GDM1 (cell line): ENCODE data around the gene CD177.
"Not testable (repeated sequence)": the region's sequence is repeated elsewhere in the genome, so short reads cannot be mapped to it uniquely, and the experiment has no call there.

Experiments
- DNase-seq: peaks from one replicate; lab custom pipeline; 2025; lab: John Stamatoyannopoulos, UW

Gene CD177

DNA sequence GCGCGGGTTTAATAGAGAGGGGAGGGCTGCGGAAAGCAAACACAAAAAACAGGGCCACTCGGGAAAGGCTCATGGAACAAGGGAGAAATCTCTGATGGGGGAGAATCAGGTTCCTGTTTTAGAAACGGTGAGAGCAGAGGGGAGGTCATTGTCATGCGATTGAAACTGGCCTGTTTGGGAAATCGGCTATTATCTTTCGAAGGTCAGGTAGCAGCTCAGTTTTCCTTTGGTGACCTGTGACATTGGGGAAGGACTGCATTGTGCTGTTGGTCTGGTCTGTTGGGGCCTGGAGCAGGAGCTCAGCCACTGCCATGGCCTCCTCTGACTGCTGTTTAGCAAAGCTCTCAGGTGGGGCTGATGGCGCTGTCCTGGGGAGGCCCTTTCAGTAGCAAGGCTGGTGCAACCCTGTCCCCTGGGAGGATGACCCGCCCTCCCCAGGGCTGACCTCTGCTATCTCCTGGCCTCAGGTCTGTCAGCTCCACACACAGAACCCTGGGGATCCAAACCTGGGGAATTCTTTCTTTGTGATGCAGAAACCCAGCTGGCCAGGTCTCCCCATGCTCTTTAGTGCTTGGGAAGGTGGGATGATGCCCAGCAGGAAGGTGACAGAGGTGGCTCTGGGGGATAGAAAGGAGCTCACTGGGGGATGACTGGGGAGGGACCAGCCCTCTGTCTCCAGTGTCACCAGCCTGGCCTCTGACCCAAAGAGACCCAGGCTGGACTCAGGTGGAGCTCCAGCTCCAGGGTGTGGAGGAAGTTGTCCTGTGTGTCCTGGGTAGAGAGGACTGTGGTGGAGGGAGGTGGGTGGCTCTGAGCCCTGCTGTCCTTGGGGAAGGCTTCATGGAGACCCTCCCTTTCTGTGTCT lies 21.2 kb upstream of the CD177 start:
- no peak for DNase-seq

DNA sequence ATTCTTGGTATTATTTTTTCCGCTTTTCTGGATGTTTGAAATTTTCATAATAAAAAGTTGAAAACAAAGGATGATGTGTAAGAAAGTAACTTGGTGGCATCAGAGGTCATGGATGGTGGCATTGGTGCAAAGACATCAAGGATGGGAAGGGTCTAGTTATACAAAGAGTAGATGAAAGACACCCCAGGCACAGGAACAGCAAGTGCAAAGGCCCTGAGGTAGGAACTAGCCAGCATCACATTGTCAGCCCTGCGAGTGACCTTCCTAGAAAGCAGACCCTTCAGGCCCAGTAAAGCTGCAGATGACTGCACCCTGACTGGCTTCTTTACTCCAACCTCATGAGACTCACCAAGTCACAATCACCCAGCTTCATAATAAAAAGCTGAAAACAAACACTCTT lies 17.0 kb upstream of the CD177 start:
- not testable (repeated sequence) for DNase-seq

DNA sequence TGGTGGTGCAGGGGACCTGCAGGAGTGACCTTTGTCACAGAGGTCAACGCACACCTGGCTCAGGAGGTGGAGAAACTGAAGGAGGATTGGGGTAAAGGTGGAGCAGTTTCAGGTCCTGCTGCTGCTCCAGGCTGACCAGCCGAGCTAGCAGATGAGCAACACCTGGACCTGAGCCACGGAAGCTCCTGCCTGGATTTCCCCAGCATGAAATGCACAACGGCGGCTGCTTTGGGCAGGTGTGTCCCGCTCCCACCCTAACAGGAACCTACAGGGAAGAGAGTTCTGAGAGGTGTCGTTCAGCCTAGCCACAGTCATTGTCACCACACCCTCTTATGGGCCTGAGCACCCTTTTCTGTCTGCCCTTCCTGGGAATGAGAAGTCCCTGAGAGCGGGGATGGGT lies 15.7 kb upstream of the CD177 start:
- DNase-seq, result no peak

DNA sequence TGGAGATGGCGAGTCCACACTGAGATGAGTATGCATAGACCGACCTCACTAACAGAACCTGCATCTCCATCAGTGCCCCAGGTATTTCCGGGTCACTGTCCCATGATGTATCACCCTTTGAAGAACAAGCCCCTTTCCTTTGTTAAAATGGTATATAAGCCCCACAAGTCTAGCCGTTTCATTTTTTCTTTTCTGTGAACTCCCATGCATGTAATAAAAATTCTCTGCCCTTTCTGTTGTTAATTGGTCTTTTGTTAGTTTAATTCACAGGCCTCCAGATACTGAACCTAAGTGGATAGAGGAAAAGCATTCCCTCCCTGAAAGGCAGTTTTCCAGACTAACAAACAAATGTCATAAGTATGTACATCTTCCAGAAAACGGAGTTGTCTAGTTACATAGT lies 15.0 kb upstream of the CD177 start:
- DNase-seq, result no peak

DNA sequence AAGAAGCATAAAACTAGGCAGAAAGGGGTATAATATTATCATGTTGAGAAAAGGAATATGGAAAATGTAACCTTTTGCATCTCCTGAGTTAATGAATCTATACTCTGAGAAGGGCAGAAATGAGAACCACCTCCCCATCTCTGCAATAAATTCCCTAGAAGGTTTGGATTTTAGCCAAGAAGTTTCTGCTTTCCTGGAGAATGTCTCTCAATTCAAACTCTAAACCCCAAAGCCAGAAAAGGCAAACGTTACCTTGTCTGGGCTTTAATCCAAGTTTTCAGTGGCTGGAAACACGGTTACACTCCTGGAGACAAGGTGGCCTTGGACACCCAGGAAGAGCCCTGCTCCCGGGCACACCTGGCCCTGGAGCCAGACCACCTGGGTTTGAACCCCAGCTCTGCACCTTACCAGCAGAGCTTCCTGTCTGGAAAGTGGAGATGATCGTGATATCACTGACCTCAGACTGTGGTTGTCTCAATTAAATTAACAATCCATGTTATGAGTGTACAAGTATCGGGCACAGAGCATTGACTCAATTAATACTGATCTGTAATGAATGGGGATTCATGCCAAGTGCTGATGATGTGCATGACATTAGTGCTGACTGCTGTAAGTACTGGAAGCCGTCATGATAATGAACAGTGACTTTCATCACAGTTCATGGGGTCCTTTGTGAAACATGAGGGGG lies 14.1 kb upstream of the CD177 start:
- DNase-seq, result not testable (repeated sequence)

DNA sequence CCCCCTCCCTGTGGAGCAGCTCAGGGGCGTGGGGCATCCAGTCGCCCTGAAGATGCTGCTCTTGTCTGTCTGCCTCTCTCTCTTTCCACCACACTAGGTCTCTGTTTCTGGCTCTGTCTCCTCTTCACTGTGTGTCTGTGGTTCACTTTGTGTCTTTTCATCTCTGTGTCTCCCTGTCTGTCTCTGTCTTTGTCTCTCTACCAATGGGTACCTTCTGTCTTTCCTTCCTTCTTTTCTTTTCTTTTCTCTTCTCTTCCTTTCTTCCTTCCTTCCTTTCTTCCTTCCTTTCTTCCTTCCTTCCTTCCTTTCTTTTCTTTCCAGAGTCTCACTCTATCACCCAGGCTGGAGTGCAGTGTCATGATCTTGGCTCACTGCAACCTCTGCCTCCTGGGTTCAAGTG lies 13.4 kb upstream of the CD177 start:
- DNase-seq, result not testable (repeated sequence)

DNA sequence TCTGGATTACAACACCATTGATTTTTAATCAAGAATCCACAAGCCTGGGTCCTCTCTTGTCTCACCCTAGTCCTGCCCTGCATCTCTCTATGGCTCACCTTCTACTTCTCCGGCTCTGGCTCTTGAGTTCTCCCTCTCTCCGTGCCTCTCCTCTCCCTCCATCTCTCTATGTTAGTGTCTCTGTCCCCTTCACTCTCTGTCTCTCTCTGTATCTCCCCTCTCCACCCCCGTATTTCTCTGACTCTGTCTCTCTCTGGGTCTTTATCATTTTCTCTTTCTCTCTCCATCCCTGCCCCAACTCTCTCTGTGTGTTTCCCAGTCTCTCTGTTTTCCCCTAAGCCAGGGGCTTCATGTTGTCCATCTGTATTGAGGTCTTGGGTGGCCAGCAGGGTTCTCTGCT lies 12.4 kb upstream of the CD177 start:
- not testable (repeated sequence) for DNase-seq

DNA sequence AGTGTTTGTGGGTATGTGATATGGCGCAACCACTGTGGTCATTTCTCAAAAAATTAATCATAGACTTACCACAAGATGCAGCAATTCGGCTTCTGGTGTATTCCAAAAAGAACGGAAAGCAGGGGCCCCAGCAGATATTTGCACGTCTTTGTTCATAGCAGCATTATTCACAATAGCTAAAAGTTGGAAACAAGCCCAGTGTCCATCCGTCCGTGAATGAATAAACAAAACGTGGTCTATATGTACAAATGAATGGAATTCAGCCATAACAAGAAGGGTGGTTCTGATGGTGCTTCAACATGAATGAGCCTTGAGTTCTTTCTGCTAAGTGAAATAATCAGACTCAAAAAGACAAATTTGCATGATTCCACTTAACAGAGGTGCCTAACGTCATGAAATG lies 11.4 kb upstream of the CD177 start:
- DNase-seq, result not testable (repeated sequence)

DNA sequence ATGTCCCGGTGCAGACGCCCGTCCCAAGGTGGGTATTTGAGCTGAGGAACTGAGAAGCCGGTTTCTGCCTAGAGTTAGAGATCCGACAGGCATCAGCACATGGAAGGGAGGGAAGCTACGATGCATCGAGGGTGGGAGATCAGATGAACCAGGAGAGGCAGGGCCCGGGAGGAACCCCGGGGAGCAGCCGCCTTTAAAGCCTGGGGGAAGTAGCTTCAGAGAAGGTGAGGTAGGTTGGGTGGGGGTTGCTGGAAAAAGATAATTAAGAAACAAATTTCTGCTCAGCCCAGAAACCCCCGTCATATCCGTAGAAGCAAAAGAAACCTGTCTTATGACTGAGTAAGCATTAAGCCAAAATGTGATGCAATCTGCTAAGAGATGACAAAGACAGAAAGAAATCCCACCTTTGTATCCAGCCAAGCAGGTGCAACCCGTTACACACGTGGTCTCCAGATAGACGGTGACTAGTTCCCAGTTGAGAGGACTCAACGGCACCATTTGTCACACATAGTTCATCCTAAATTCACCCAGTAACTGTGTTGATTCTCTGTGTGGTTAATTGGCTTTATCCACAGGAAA lies 9.1 kb upstream of the CD177 start:
- not testable (repeated sequence) for DNase-seq

DNA sequence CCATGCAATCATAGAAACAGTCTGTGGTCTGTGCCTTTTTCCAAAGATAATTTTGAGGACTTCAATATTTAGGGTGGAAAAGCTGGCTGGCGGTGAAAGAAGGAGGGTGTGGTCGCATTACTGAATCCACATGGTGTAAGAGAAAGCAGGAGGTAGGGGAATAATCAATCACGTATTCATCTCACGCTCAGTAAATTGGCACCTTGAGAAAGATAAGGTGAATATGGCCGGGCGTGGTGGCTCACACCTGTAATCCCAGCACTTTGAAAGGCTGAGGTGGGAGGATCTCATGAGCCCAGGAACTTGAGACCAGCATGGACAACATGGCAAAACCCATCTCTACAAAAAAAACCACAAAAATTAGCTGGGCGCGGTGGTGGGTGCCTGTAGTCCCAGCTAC lies 3.7 kb upstream of the CD177 start:
- DNase-seq, result not testable (repeated sequence)

DNA sequence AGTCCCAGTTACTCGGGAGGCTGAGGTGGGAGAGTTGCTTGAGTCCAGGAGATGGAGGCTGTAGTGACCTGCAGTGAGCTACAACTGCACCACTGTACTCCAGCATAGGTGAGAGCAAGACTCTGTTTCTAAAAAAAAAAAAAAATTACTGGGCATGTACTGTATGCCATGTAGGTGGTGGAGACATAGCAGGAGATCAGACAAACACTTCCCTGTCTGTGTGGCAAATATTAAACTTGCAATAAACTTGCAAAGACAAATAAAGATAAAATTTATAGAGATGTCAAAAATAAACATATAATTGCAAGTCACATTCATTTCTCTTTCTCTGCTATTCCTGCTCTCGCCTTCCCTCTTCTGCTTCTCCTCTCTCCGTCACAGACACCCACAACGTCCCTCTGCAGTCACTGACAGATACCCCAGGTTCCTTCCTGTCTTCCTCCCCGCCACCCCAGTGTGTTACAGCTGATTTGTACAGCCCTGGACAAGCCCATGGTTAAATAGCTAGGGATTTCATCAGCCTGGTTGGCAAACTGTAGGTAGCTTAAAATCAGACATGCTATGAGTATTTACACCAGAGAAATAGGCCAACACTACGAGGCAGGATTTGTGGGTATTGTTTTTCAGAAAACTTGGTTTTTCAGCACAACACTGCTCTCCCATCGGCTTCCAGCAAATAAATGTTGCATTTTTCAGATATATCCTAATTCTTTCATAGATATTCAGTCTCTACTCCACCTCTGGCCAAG lies 1.3 kb upstream of the CD177 start:
- peak; percentile 35 for DNase-seq

DNA sequence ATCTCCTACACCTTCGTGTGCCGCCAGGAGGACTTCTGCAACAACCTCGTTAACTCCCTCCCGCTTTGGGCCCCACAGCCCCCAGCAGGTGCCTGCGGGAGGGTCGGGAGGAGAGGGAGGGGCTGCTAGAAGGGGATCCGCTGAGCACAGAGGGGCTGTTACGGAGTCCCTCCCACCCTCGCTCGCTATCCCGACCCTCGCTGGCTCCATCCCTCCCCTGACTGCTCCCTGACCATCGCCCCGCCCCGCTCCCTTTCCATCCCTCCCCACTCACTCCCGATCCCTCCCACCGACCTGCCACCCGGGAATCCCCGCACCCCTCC lies 780 bp downstream of the CD177 start:
- DNase-seq, result no peak

DNA sequence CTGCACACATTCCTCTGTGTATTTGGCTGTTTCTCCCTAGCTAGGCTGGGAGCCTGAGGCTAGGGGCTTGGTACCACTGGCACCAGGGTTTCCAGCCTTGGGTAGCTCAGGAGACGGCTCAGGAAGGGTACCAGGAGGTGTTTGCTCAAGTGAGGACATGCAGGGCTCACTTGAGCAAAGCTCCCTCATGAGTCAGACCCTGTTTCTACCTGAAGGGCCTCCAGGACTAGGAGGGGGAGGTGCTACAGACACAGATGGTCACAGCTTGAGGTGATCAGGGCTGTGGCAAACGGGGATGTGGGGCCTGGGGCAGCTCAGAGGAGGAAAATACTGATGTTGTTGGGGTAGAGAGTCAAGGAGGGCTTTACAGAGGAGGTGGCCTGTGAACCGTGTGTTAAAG lies 3.3 kb downstream of the CD177 start:
- not testable (repeated sequence) for DNase-seq

DNA sequence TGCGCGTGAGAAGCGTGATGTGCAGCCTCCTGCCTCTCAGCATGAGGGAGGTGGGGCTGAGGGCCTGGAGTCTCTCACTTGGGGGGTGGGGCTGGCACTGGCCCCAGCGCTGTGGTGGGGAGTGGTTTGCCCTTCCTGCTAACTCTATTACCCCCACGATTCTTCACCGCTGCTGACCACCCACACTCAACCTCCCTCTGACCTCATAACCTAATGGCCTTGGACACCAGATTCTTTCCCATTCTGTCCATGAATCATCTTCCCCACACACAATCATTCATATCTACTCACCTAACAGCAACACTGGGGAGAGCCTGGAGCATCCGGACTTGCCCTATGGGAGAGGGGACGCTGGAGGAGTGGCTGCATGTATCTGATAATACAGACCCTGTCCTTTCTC lies 8.7 kb downstream of the CD177 start:
- no peak for DNase-seq

DNA sequence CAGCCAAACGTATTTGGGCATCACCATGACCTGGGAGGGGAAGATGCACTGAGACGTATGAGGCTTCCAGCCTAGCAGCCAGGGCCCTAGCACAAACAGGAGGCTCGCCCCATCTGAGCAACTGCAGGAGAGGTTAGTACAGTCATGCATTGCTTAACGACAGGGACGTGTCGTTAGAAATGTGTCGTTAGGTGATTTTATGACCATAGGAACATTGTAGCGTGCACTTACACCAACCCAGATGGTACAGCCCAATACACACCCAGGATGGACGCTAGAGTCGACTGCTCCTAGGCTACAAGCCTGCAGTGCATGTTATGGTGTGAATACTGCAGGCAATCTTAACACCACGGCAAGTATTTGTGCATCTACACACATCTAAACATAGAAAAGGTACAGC lies 9.3 kb downstream of the CD177 start:
- DNase-seq, result no peak

DNA sequence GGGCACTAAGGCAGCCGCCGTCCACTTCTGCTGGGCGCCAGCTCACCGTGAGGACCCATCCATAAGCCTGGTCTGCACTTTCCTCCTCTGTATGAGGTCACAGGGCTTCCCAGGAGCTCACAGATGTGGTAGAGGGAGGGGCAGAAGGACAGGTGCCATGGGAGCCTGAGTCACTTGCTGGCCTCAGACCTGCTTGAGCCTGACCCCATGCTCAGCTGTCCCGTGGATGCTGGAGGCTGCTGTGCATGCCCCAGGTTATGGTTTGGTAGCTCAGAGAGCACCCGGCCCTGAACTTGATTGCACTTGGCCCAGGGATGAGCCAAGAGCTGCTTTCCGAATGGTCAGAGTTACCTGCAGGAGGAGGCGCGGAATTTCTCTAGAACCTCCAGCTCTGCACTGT lies 12.2 kb downstream of the CD177 start:
- not testable (repeated sequence) for DNase-seq

DNA sequence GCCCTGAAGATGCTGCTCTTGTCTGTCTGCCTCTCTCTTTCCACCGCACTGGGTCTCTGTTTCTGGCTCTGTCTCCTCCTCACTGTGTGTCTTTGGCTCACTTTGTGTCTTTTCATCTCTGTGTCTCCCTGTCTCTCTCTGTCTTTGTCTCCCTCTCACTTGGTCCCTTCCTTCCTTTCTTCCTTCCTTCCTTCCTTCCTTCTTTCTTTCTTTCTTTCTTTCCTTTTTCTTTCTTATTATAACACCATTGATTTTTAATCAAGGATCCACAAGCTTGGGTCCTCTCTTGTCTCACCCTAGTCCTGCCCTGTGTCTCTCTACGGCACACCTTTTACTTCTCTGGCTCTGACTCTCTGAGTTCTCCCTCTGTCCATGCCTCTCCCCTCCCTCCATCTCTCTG lies 14.3 kb downstream of the CD177 start:
- no peak for DNase-seq

DNA sequence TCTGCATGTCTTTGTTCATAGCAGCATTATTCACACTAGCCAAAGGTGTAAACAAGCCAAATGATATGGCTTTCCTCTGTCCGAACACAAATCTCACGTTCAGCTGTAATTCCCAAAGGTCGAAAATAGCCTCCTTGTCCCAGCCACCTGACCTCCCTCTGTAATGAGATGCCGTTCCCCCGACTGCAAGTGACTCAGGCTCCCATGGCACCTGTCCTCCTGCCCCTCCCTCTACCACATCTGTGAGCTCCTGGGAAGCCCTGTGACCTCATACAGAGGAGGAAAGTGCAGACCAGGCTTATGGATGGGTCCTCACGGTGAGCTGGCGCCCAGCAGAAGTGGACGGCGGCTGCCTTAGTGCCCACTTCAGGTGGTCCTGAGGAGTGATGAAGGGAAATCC lies 15.4 kb downstream of the CD177 start:
- DNase-seq, result not testable (repeated sequence)

DNA sequence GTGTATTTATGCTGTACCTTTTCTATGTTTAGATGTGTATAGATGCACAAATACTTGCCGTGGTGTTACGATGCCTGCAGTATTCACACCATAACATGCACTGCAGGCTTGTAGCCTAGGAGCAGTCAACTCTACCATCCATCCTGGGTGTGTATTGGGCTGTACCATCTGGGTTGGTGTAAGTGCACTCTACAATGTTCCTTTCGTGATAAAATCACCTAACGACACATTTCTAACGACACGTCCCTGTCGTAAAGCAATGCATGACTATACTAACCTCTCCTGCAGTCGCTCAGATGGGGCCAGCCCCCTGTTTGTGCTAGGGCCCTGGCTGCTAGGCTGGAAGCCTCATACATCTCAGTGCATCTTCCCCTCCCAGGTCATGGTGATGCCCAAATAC lies 18.4 kb downstream of the CD177 start:
- no peak for DNase-seq

DNA sequence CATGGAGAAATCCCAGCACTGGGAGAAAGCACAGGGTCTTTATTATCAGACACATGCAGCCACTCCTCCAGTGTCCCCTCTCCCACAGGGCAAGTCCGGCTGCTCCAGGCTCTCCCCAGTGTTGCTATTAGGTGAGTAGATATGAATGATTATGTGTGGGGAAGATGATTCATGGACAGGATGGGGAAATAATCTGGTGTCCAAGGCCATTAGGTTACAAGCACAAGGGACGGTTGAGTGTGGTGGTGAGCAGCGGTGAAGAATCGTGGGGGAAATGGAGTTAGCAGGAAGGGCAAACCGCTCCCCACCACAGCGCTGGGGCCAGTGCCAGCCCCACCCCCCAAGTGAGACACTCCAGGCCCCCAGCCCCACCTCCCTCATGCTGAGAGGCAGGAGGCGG lies 19.0 kb downstream of the CD177 start:
- no peak for DNase-seq

DNA sequence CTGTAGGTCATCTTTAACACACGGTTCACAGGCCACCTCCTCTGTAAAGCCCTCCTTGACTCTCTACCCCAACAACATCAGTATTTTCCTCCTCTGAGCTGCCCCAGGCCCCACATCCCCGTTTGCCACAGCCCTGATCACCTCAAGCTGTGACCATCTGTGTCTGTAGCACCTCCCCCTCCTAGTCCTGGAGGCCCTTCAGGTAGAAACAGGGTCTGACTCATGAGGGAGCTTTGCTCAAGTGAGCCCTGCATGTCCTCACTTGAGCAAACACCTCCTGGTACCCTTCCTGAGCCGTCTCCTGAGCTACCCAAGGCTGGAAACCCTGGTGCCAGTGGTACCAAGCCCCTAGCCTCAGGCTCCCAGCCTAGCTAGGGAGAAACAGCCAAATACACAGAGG lies 24.1 kb downstream of the CD177 start:
- not testable (repeated sequence) for DNase-seq

DNA sequence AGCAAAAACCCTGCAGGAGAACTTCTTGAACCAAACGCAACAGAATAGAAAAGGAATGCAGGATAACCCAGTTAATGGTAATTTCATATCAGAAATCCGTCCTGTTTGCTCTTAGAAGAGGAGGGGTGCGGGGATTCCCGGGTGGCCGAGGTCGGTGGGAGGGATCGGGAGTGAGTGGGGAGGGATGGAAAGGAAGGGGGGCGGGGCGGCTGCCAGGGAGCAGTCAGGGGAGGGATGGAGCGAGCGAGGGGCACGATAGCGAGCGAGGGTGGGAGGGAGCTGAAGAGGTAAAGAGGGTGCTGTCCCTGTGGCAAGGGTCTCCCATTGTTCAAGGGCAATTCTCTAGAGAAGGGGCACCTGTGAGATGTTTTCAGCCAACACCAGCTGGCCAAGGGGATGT lies 26.5 kb downstream of the CD177 start:
- no peak for DNase-seq
